Type B pancreatic cell (in vitro differentiated cells): ENCODE results near the gene DCST2. TPM values are rescaled to one million over a fixed set of nuclear protein-coding genes. Genes with fewer than 3 reads are reported as not detected.
A peak's percentile ranks its signal among the peaks of the same experiment; 100 is the strongest.

ENCODE experiments used
- DNase-seq: peaks from one replicate; pipeline ENCODE4 v3.0.0; 2021; ENCODE audit warnings: mixed read lengths; ENCODE audit not compliant: unreplicated experiment; ENCODE audit errors: extremely low spot score
- H3K27ac Mint-ChIP-seq: 2 replicates; pipeline ENCODE4 v1.8.0; 2021; ENCODE audit warnings: mild to moderate bottlenecking, mixed read lengths
- H3K27me3 Mint-ChIP-seq: 2 replicates; pipeline ENCODE4 v1.8.0; 2021; ENCODE audit warnings: mixed read lengths
- H3K36me3 Mint-ChIP-seq: 2 replicates; pipeline ENCODE4 v1.8.0; 2021; ENCODE audit warnings: mixed read lengths
- H3K4me1 Mint-ChIP-seq: one replicate; pipeline ENCODE4 v1.8.0; 2021; ENCODE audit warnings: mixed read lengths; ENCODE audit not compliant: unreplicated experiment
- H3K4me3 Mint-ChIP-seq: 2 replicates; pipeline ENCODE4 v1.8.0; 2021; ENCODE audit warnings: mild to moderate bottlenecking, mixed read lengths
- H3K9me3 Mint-ChIP-seq: 2 replicates; pipeline ENCODE4 v1.8.0; 2021; ENCODE audit warnings: mixed read lengths
- CTCF ChIP-seq: fragments of 200-600 bp; sonication (generic); conservative IDR thresholded peaks from 2 replicates; pipeline ENCODE4 v1.5.0; 2021; ENCODE audit warnings: antibody characterized with exemption, mild to moderate bottlenecking
- total RNA-seq: library from RNA; stranded (reverse); gene quantifications from 2 replicates; pipeline ENCODE4 v1.2.1, GENCODE V29; 2021; ENCODE audit warnings: low replicate concordance

DCST2 gene
- total RNA-seq, 1 donor from 2014 or later: 2.4 TPM

GRCh38 chr1:155070721-155071569 is 37.4 kb upstream of the DCST2 start:
- H3K9me3 Mint-ChIP-seq: no peaks in the 10 kb centered on the region
- TF ChIP-seq CTCF: peak; percentile 80
- H3K36me3 Mint-ChIP-seq: no peaks in the 10 kb centered on the region
- H3K27me3 Mint-ChIP-seq: peaks cover 30% of the 10 kb centered on the region
- H3K4me1 Mint-ChIP-seq: peaks cover 9% of the 10 kb centered on the region
- no peak for DNase-seq
- peak overlapping the region; percentile 62 for H3K27ac Mint-ChIP-seq
- peak overlapping the region; percentile 81 for H3K4me3 Mint-ChIP-seq

GRCh38 chr1:155070158-155070621 is 36.6 kb upstream of the DCST2 start:
- no peak overlapping the region for H3K27ac Mint-ChIP-seq
- no peaks in the 10 kb centered on the region for H3K9me3 Mint-ChIP-seq
- no peak for TF ChIP-seq CTCF
- DNase-seq: no peak
- H3K36me3 Mint-ChIP-seq: no peaks in the 10 kb centered on the region
- H3K4me1 Mint-ChIP-seq: peaks cover 9% of the 10 kb centered on the region
- H3K27me3 Mint-ChIP-seq: peaks cover 24% of the 10 kb centered on the region
- peak overlapping the region; percentile 81 for H3K4me3 Mint-ChIP-seq

GRCh38 chr1:155069551-155070157 is 36.1 kb upstream of the DCST2 start:
- Mint-ChIP-seq H3K27ac (no peak overlapping the region), H3K4me3 (no peak overlapping the region), H3K27me3 (peaks cover 23% of the 10 kb centered on the region), H3K36me3 (no peaks in the 10 kb centered on the region), H3K4me1 (peaks cover 9% of the 10 kb centered on the region), H3K9me3 (no peaks in the 10 kb centered on the region)
- TF ChIP-seq CTCF: no peak
- no peak for DNase-seq

GRCh38 chr1:155068599-155068998 is 35.0 kb upstream of the DCST2 start:
- peak overlapping the region; percentile 33 for H3K4me3 Mint-ChIP-seq
- no peak for DNase-seq
- no peak overlapping the region for H3K27ac Mint-ChIP-seq
- H3K4me1 Mint-ChIP-seq: peaks cover 9% of the 10 kb centered on the region
- H3K36me3 Mint-ChIP-seq: no peaks in the 10 kb centered on the region
- peaks cover 20% of the 10 kb centered on the region for H3K27me3 Mint-ChIP-seq
- H3K9me3 Mint-ChIP-seq: no peaks in the 10 kb centered on the region
- no peak for TF ChIP-seq CTCF

GRCh38 chr1:155066777-155067176 is 33.2 kb upstream of the DCST2 start:
- no peak for DNase-seq
- no peaks in the 10 kb centered on the region for H3K36me3 Mint-ChIP-seq
- no peaks in the 10 kb centered on the region for H3K9me3 Mint-ChIP-seq
- H3K4me1 Mint-ChIP-seq: peaks cover 15% of the 10 kb centered on the region
- H3K4me3 Mint-ChIP-seq: no peak overlapping the region
- TF ChIP-seq CTCF: no peak
- H3K27ac Mint-ChIP-seq: no peak overlapping the region
- peaks cover 7% of the 10 kb centered on the region for H3K27me3 Mint-ChIP-seq
